ENCODE measurements around the gene KRT9.
"Not testable (repeated sequence)": the region's sequence is repeated elsewhere in the genome, so short reads cannot be mapped to it uniquely, and the experiment has no call there.

The KRT9 gene

DNA sequence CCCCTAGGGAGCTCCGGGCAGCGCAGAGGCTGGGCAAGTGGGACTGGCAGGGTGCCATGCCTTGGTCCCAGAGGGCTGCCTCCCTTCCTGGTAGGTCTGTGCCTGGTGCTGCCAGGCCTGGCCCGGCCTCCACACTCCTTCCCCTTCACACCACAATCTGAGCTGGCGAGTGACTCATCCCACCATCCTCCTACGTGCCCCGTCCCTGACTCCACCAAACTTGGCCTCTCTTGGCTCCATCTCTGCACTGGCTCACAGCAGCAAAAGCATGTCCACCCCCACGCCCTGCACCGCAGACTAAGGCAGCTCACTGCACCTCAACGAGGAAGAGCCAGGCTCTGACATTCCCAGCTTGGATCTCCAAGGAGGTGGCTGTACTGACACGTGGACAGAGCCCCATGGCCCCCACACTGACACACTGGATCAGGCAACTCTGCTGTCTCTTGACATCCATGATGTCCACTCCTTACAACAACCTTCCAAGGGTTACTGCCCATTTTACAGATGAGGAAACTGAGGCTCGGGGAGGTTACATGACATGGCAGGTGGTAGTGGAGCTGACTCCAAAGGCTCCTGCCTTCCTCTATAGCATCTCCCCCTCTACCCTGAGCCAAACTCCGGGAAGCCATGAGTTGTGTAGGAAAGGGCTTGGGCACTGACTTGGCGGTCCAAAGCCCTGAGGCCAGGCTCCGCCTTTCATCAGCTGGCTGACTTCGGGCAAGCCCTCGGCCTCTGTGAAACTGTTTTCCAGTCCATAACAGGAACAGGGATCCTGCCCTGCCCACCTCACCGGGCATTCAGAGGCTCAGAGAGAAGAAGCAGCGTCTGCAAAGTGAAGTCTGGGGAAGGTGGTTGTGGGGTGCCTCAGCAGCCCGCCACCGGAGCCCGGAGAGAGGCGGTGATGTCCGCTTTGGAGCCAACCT, 23.7 kb downstream of the KRT9 start:
- in situ Hi-C loops (cut with MboI; ENCODE audit: low sequenced_read_pairs) = loop anchor here (5.0 kb wide), 1 partner anchor 41 kb away; the partner anchor contains the start of gene KRT13

GRCh38 chr17:41547378-41547841, 24.4 kb downstream of the KRT9 start:
- in situ Hi-C loops (cut with MboI; ENCODE audit: low sequenced_read_pairs) = loop anchor here (5.0 kb wide), 1 partner anchor 40 kb away; the partner anchor contains the start of gene KRT13

- in situ Hi-C loops (cut with MboI; ENCODE audit: low sequenced_read_pairs) = loop anchor here (5.0 kb wide), 1 partner anchor 40 kb away; the partner anchor contains the start of gene KRT13
Measured at GRCh38 chr17:41546819-41547218, 25.0 kb downstream of the KRT9 start.

GRCh38 chr17:41545829-41546410, 25.9 kb downstream of the KRT9 start:
- in situ Hi-C loops (cut with MboI; ENCODE audit: low sequenced_read_pairs) = loop anchor here (5.0 kb wide), 1 partner anchor 39 kb away; the partner anchor contains the start of gene KRT13

- in situ Hi-C loops (cut with MboI; ENCODE audit: low sequenced_read_pairs) = loop anchor here (5.0 kb wide), 1 partner anchor 38 kb away; the partner anchor contains the start of gene KRT13
Measured at GRCh38 chr17:41544935-41545334, 26.9 kb downstream of the KRT9 start.

- in situ Hi-C loops (cut with MboI; ENCODE audit: low sequenced_read_pairs) = no loop called here
Measured at GRCh38 chr17:41544491-41544892, 27.4 kb downstream of the KRT9 start.

GRCh38 chr17:41542786-41543185, 29.1 kb downstream of the KRT9 start:
- in situ Hi-C loops (cut with MboI; ENCODE audit: low sequenced_read_pairs) = not testable (repeated sequence)

DNA sequence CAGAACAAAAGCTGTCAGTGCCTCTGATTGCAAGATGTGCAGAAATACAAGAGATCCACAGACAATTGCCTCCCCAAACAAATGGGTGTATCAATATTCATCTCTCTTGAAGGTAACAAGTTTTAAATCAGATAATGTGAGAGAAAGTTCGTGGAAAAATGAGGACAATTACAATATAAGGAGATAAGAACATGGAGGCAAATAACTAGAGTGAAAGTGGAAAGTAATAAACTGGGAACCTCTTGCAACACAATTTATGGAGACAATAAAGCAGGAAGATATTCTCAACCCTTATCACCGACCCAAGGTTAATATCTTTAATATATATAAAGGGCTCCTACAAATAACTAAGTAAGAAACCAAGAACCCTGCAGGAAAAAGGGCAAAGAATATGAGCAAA, 29.5 kb downstream of the KRT9 start:
- in situ Hi-C loops (cut with MboI; ENCODE audit: low sequenced_read_pairs) = no loop called here

DNA sequence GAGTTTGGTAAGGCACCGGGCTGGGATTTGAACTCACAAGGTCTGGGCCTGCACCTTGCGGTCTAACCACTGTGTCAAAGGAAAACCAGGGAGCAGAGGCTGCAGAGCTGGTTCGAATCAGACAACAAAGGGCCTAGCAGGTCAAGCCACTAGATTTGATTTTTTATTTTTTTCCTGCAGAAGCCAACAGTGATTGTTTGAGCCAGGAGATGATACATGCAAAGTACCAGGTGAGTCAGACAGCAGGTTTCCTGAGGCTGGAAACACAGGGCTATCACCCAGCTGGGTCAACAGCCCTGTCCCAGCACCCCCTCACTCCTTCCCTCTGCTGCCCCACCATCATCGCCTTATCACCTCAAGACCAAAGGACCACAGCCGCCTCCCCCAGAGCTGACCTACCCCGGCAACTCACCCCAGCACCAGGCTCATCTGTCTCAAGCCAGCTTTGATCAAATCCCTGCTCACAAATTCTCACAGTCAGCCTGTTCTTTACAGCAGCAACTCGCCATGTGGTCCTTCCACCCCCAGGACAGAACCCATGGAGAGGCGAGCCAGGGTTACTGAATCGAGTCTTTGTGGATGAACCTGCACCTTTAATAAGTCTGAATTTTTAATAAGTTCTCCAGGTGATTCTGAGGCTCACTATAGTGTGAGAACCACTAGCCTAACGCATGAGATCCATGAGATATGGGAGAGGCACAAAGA, 30.8 kb downstream of the KRT9 start:
- in situ Hi-C loops (cut with MboI; ENCODE audit: low sequenced_read_pairs) = no loop called here

DNA sequence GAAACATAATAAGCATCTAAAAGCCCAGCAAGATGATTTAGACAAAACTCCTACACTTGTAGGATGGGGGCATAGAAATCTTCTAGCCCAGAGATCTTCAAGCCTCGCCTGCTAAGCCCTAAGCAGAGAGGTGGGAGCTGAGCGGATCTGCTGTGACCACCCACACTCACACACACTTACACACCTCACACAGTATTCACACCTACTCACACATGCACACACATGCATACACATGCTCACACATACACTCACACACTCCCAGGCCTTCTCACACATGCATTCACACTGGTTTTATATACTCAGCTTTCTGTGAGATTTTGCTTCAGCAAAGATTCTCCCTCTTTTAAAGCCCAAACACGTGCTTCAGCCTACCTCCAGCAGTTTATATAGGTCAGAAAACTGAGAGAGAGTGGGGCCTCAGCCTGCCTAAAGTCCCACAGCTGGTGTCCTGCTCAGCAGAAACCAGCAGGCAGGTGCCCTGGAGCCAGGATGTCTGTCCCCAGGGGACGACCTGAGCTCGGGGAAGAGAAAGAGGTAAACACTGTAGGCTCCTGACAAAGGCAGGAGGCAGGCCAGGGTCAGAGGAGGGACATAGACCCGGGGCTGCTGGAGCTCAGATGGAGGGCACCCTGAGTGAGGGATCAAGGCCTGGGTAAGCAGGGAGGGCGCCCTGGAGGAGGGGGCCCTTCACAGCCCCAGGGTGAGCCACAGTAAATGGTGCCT, 31.7 kb downstream of the KRT9 start:
- in situ Hi-C loops (cut with MboI; ENCODE audit: low sequenced_read_pairs) = no loop called here

GRCh38 chr17:41539071-41539492, 32.8 kb downstream of the KRT9 start:
- in situ Hi-C loops (cut with MboI; ENCODE audit: low sequenced_read_pairs) = no loop called here

DNA sequence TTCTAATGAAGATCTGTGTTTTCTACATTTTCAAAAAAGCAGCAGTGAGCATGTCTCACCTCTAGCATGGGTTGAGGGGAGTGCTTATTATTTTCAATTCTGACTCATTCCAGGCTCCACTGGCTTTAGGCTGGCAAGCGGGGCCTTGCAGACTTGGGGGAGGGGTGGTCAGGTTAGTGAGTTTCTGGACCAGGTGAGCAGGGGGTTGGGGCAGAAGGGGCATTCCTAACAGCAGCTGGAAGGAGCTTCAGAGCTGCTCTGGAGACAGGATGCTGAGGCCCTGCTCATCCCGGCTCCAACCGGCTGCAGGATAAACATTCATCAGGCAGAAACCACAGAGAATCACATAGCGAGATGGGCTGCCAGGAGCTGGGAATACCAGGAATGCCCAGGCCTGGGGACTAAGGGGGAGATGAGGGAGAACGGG, 33.3 kb downstream of the KRT9 start:
- in situ Hi-C loops (cut with MboI; ENCODE audit: low sequenced_read_pairs) = no loop called here

DNA sequence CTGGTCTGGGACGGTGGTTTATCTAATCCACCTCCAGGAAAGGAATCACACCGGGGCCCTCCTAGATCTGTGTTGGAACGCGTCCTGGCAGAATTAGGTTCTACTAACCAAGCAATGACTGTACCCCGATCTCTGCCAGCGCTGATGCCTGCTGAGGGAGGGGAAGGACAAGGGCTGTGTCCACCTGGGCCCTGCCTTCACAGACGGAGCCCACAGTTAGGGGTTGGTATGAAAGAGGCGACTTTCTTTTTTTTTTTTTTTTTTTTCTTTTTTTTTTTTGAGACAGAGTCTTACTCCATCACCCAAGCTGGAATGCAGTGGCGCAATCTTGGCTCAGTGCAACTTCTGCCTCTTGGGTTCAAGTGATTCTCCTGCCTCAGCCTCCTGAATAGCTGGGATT, 33.9 kb downstream of the KRT9 start:
- in situ Hi-C loops (cut with MboI; ENCODE audit: low sequenced_read_pairs) = no loop called here

GRCh38 chr17:41537614-41537954, 34.3 kb downstream of the KRT9 start:
- in situ Hi-C loops (cut with MboI; ENCODE audit: low sequenced_read_pairs) = no loop called here

DNA sequence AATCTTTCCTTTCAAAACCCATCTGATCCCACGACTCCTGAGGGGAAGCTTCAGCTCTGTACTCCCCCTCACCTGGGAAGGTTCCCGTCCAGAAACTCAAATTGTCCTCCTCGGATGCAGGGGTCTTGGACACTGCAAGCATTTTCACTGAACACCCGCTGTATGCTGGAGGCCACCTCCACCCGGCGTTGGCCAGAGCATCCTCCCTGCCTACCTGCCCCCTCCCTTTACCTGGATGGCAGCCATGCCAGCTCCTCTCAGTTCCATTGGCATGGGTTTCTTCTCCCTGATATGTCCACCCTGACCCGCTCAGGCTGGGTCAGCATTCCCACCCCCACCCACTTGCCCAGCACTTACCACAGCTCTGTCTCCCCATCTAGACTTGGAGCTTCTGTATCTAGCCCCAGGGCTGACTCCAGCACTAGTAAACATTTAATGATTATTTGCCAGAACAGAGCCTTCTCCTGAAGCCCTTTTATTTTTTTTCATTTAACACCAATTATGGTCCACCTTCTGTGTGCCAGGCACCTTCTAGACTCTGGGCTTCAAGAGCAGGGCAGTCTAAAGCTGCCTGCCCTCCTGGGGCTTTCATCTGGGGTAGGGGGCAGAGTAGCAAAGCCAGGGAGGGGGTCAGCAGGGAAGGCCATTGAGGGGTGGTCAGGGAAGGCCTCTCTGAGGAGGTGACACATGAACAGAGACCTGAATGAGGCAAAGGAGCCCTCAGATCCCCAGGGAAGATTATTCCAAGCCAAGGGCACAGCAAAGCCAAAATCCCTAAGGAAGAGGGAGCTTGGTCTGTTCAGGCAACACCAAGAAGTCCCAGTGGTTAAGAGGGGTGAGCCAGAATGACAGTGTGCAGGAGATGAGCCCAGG, 34.9 kb downstream of the KRT9 start:
- in situ Hi-C loops (cut with MboI; ENCODE audit: low sequenced_read_pairs) = no loop called here

- in situ Hi-C loops (cut with MboI; ENCODE audit: low sequenced_read_pairs) = no loop called here
Measured at GRCh38 chr17:41535764-41536481, 35.9 kb downstream of the KRT9 start.

DNA sequence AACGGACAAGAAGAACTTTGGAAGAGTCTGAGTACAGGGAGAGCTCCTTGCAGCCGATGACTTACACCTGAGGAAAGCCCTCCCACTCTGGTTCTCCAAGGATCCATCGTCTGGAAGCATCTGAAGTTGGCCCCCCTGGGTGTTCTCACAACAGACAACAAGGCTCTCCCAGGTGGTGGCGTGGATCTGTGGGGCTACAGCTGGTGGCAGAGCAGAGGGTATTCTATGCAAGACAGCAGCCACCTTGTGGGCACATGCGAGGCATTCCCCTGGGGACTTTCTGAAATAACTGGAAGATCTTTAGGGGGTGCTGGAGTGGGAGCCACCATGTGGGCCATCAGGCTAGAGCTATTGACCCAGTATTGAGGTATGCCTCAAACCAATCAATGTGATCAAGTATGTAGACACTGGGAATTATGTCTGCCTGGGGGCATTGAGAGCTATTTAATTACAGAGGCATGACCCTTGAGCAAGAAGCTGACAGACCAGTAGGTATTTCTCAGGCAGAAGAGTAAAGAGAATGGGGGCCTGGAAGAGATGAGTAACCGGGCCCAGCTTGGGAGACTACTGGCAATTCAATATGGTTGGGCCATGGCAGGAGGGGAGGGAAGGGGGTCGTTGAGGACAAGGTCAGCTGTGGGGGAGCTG, 36.8 kb downstream of the KRT9 start:
- in situ Hi-C loops (cut with MboI; ENCODE audit: low sequenced_read_pairs) = no loop called here

GRCh38 chr17:41533613-41534012, 38.2 kb downstream of the KRT9 start:
- in situ Hi-C loops (cut with MboI; ENCODE audit: low sequenced_read_pairs) = no loop called here
